ENCODE results near the gene AGBL4. TPM values are rescaled to one million over a fixed set of nuclear protein-coding genes. Genes with fewer than 3 reads are reported as not detected.

AGBL4 gene
- total and polyA plus RNA-seq, 2 of the 4 experiments (the other 2 are of a cell fraction) = not detected

- H3K4me3 ChIP-seq (ENCODE audit: insufficient read depth, low read depth, low read length) = no peak overlapping the region
- ChIA-PET POLR2A (ENCODE audit: unreplicated experiment) (no interaction called here), CTCF (no interaction called here)
- H3K36me3 ChIP-seq (ENCODE audit: control insufficient read depth, insufficient read depth, low read length) = no peaks in the 10 kb centered on the region
- H2BK120ac ChIP-seq (ENCODE audit: low read depth, low read length) = no peak overlapping the region
- no peak overlapping the region for H3K23ac ChIP-seq (ENCODE audit: low read depth, low read length)
- no peak overlapping the region for H3K18ac ChIP-seq (ENCODE audit: low read depth, low read length)
- no peak overlapping the region for H4K5ac ChIP-seq (ENCODE audit: low read depth, low read length)
- no peaks in the 10 kb centered on the region for H3K4me1 ChIP-seq (ENCODE audit: control insufficient read depth, insufficient read depth, low read length)
- no peak overlapping the region for H4K91ac ChIP-seq (ENCODE audit: insufficient read depth, low read depth, low read length)
- H3K4ac ChIP-seq (ENCODE audit: low read depth, low read length) = no peak overlapping the region
- no peak overlapping the region for H3K27ac ChIP-seq (ENCODE audit: insufficient read depth, low read length)
- H3K9ac ChIP-seq (ENCODE audit: low read depth, low read length) = no peak overlapping the region
- no TSS peak for BruUV-seq (replicated peaks)
- intact Hi-C loops (cut with micrococcal nuclease) = no loop called here
- peaks cover 17% of the 10 kb centered on the region for H3K9me3 ChIP-seq (ENCODE audit: control insufficient read depth, insufficient read depth, low read length)
- H3K56ac ChIP-seq (ENCODE audit: extremely low read depth, insufficient read depth, low read length) = no peak overlapping the region
- no peaks in the 10 kb centered on the region for H4K20me1 ChIP-seq (ENCODE audit: insufficient read depth, low read length)
- DNase-seq = no peak
- H2AK5ac ChIP-seq (ENCODE audit: low read depth, low read length) = no peak overlapping the region
- H2BK20ac ChIP-seq (ENCODE audit: low read depth, low read length) = no peak overlapping the region
- ATAC-seq (ENCODE audit: low read depth) = no peak
- H2AK9ac ChIP-seq (replicated peaks; ENCODE audit: low read depth, low read length, poor library complexity) = no peak overlapping the region
- no peak overlapping the region for H2BK15ac ChIP-seq (ENCODE audit: low read depth, low read length)
- H2BK5ac ChIP-seq (ENCODE audit: low read depth, low read length, poor library complexity, severe bottlenecking) = no peak overlapping the region
- H3K14ac ChIP-seq (replicated peaks; ENCODE audit: low read depth, low read length) = no peak overlapping the region
- dilution Hi-C loops (cut with HindIII; ENCODE audit: low sequenced_read_pairs, unreplicated experiment) = no loop called here
- 50% methylated on average over 1 of the region's 2 CpGs; no CpG with 5 or more reads in 1 of the 2 experiments for WGBS, 2 experiments (ENCODE audit: extremely low coverage in 2 of 2, insufficient read length in 1 of 2)
- no peak overlapping the region for H4K8ac ChIP-seq (ENCODE audit: low read depth in 2 of 2, low read length in 2 of 2)
- no peaks in the 10 kb centered on the region for H3K27me3 ChIP-seq (ENCODE audit: control insufficient read depth, insufficient read depth, low read length)
- H3K79me1 ChIP-seq (ENCODE audit: low read depth in 1 of 2, low read length in 2 of 2) = no peaks in the 10 kb centered on the region
- no peak overlapping the region for H2AFZ ChIP-seq (replicated peaks; ENCODE audit: low read length, poor library complexity)
- in situ Hi-C loops (cut with MboI; ENCODE audit: low sequenced_read_pairs) = no loop called here
- H3K4me2 ChIP-seq (ENCODE audit: low read depth, low read length) = no peak overlapping the region
- no peak for TF ChIP-seq MXI1 (IDR thresholded peaks at IDR 0.05; ENCODE audit: borderline replicate concordance, low read depth, low read length)
- TF ChIP-seq RAD21 (IDR thresholded peaks at IDR 0.05; ENCODE audit: low read length) = no peak
- TF ChIP-seq BHLHE40 (IDR thresholded peaks at IDR 0.05; ENCODE audit: low read depth, low read length) = no peak
- no peak for TF ChIP-seq USF2 (IDR thresholded peaks at IDR 0.05; ENCODE audit: low read depth, low read length)
- TF ChIP-seq SMC3 (IDR thresholded peaks at IDR 0.05; ENCODE audit: low read depth, low read length) = no peak
- no peak for TF ChIP-seq FOS (IDR thresholded peaks at IDR 0.05; ENCODE audit: low read depth, low read length)
- TF ChIP-seq CTCF (conservative IDR thresholded peaks at IDR 0.05; ENCODE audit: low read depth, low read length) = no peak
- TF ChIP-seq ELK1 (IDR thresholded peaks at IDR 0.05; ENCODE audit: borderline replicate concordance, low read depth, low read length) = no peak
- TF ChIP-seq CHD1 (IDR thresholded peaks at IDR 0.05; ENCODE audit: low read depth, low read length) = no peak
- TF ChIP-seq CEBPB (IDR thresholded peaks at IDR 0.05; ENCODE audit: low read depth, low read length) = no peak
- H3K9me1 ChIP-seq (ENCODE audit: insufficient read depth, low read length) = no peaks in the 10 kb centered on the region
These were observed 1027.4 kb downstream of the AGBL4 start for GRCh38 chr1:48996311-48996710.
